GM12874 (cell line): ENCODE data around the gene MAEA.

Source experiments
- TF ChIP-seq, protein P1 (sequence below): IDR thresholded peaks from 2 replicates; pipeline ENCODE4 v1.5.1; 2011; ENCODE audit warnings: low read depth, mild to moderate bottlenecking, control low read depth, low read length, moderate library complexity; ENCODE audit not compliant: insufficient read depth

Gene MAEA

DNA sequence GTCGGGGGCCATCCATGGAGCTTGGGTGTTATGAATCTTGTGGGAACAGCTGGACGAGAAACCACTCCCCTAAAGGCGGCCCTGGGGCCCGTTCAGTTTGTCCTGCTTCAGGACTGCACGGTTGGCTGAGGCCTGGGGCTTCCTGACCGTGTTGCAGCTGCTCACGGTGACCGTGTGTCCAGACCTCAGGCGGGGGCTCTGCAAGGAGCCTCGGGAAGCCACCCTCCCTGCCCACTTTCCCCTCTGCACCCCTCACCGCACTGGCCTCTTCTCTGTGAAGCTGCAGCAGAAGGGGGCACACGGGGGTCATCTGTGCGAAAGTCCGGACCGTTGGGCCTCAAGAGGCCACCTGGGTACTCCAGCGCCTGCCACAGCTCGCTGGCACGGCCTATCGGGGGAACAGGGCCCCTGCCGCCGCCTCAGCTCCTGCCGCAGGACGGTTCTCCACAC lies 86.7 kb downstream of the MAEA start:
- TF ChIP-seq, protein P1, sequence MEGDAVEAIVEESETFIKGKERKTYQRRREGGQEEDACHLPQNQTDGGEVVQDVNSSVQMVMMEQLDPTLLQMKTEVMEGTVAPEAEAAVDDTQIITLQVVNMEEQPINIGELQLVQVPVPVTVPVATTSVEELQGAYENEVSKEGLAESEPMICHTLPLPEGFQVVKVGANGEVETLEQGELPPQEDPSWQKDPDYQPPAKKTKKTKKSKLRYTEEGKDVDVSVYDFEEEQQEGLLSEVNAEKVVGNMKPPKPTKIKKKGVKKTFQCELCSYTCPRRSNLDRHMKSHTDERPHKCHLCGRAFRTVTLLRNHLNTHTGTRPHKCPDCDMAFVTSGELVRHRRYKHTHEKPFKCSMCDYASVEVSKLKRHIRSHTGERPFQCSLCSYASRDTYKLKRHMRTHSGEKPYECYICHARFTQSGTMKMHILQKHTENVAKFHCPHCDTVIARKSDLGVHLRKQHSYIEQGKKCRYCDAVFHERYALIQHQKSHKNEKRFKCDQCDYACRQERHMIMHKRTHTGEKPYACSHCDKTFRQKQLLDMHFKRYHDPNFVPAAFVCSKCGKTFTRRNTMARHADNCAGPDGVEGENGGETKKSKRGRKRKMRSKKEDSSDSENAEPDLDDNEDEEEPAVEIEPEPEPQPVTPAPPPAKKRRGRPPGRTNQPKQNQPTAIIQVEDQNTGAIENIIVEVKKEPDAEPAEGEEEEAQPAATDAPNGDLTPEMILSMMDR, result no peak

DNA sequence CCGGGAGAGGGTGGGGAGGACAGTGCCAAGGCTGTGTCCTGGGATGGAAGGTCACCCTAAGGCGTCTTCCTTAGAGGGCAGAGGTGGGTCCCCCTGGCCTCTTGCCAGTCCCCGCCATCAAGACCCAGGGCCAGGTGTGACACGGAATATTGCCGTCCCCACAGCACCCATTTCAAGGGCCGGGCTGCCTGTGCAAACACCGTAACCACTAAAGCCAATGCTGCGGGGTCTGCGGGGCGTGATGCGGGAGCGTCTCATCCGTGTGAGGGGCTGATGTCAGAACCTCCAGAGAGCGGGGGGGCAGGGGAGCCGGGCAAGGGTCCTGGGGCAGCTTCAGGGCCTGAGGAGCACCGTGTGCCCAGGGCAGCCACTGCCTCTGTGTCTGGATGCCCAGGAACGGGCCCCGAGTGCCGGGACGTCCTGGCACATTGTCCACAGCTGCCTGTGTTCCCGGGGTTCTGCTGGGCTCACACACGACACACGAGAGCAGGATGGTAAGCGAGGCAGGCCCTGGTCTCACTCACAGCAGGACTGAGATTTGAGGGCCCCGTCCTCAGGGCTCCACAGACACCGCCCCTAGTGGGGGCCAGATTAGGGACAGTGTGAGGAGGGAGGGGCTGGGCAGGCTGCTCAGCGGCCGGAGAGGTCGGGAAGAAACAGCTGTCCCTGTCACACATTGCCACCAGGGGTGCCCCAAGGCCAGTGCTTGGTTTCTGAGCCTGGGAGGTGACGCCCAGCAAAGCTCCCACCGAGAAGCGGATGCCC lies 87.3 kb downstream of the MAEA start:
- TF ChIP-seq, protein P1, result no peak

DNA sequence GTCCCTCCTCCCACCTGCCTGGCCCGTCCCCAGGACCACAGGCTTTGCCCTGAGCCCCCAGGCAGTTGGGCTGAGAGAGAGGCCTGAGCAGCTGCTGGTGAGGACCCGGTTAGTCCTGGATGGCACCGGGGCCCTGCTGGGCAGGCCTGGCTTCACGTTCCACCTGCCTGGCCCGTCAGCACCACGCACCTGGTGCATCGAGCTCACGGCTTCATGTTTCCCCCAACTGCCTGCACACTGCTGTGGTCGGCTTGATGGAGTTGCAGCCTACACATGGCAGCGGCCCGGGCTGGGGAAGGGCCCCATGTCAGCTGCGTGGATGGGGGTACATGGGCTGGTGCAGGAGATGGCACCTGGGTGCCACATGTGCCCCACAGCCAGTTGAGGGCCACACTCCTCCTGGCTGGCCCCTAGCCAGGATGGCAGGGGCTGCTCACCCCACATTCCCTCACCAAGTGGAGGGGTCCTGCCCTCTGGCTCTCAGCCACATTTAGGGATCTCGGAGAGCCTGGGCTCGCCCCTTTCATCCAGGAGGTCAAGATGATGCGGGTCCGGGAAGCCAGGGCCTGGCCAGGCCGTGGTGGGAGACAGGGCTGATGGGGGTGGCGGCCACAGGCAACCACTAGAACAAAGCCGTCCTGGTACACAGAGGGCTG lies 88.0 kb downstream of the MAEA start:
- TF ChIP-seq, protein P1, result no peak

DNA sequence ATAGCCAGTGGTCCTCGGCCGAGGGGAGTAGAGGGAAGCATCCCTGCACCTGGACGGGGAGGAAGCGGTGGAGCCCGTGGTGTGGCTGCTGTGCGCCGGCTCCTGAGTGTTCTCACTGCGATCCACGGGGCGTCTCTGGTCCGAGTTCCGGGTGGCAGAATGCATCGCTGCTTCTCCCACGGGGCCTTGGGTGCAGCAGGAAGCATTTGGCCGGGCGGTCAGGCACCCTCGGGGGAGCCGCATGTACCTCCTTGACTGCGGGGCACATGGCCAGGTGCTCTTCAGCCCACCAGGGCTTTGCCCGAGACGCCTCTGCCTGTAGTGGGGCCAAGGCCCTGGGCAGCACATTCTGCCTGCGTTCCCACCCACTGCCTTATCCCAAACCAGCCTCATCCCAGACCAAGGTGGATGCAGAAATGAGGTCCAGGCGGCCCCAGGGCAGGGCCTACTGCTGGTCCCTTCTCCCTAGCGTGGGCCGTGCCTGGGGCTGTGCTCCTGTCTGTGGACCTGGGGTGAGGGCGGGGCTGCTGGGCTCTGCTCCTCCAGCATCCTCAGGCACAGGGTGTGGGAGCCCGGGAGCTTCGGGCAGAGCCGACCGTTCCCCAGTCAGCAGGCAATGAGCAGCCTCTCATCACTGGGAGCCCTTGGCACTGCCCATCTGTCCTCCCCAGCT lies 89.0 kb downstream of the MAEA start:
- TF ChIP-seq, protein P1, result no peak

DNA sequence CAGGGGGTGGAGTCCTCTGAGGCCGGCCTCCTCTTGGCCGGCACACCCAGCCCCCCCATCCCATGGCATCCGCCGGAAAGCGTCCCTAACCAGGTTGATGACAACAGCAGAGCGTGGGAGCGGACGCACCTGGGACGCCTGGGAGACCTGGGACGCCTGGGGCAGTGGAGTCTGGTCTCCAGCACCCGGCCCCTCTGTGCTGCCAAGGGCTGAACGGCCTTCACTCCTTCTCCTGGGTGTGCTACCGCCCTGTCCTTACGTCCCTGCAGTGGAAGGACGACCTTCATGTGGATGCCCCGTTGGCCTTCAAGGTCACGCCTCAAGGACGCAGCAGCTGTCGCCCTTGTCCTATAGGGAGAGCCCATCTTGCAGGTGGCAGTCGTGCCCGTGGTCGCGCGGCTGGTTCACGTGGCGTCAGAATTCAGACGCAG lies 89.7 kb downstream of the MAEA start:
- TF ChIP-seq, protein P1, result no peak

DNA sequence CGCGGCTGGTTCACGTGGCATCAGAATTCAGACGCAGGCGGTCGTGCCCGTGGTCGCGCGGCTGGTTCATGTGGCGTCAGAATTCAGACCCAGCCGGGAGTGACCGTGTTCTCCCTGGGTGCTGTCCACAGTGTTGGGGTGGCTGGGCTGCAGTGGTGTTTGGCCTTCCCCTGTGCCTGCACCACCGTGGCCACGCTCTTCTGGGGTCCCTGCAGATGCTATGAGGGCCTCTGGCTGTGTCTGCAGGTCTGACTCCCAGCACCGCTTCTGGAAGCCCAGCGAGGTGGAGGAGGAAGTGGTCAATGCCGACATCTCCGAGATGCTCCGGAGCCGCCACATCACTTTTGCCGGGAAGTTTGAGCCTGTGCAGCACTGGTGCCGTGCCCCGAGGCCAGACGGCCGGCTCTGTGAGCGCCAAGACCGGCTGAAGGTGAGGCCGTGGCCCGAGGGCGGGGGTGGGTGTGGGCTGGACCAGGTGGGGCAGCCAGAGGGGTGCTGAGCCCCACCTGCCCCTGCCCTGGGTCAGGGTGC lies 90.2 kb downstream of the MAEA start:
- TF ChIP-seq, protein P1, result no peak

DNA sequence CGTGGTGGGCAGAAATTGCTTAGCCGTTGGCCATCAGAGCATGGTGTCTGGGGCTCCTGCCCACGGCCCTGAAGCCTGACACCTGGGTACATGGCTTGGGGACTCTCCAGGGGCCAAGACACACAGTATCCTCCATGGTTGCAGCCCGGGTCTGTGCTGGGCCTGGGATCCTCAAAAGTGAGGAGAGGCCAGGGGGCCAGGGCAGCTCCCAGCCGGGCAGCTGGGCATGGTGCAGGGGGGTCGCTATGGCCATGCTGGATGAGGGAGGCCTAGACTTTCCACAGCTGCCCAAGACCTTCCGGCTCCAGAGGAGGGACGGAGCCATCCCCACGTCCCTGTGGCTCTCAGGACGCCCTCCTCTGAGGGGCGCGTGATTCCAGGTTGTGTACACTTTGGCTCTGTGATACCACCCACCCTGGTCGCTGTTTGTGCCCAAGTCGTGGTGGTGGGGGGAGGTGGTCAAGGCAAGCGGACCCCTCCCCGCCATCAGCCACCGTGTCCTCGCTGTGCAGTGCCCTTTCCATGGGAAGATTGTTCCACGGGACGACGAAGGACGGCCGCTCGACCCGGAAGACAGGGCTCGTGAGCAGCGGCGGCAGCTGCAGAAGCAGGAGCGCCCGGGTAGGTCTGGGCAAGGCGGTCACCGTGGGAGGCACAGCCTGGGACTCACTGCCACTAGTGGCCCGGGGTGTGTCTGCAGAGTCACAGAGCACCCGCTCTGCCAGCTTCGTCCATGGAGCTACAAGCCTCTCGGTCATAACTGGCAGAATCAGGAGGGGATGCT lies 90.9 kb downstream of the MAEA start:
- TF ChIP-seq, protein P1, result no peak
